HG03460 (cell line): ENCODE data around the gene MYLK3.
"Not testable (repeated sequence)": the region's sequence is repeated elsewhere in the genome, so short reads cannot be mapped to it uniquely, and the experiment has no call there.

ENCODE experiments used
- ATAC-seq: cut with Tn5 transposase; IDR thresholded peaks from one replicate; pipeline ENCODE4 v1.9.1; 2021; ENCODE audit not compliant: unreplicated experiment

Gene MYLK3

GRCh38 chr16:46690281-46691178 is 57.6 kb downstream of the MYLK3 start:
- ATAC-seq: no peak

- peak; percentile 68 for ATAC-seq
Measured at GRCh38 chr16:46689365-46690280, 58.5 kb downstream of the MYLK3 start, which contains the start of gene ORC6. Gene ORC6, plus strand, starts transcription at chr16:46689659. Its CDS starts 47 bp downstream, at chr16:46689706.

- ATAC-seq: peak; percentile 82
Measured at GRCh38 chr16:46688654-46689364, 59.3 kb downstream of the MYLK3 start, which contains the start of gene VPS35. Gene VPS35, minus strand, starts transcription at chr16:46689178. Its CDS starts 45 bp downstream, at chr16:46689133.

GRCh38 chr16:46688101-46688653 is 60.0 kb downstream of the MYLK3 start:
- ATAC-seq: no peak

GRCh38 chr16:46687486-46687885 is 60.7 kb downstream of the MYLK3 start:
- no peak for ATAC-seq

- no peak for ATAC-seq
Measured at GRCh38 chr16:46686815-46687473, 61.2 kb downstream of the MYLK3 start.

GRCh38 chr16:46681867-46682266 is 66.3 kb downstream of the MYLK3 start:
- ATAC-seq: not testable (repeated sequence)

GRCh38 chr16:46677943-46678342 is 70.2 kb downstream of the MYLK3 start:
- ATAC-seq: not testable (repeated sequence)

- ATAC-seq: peak; percentile 83
Measured at GRCh38 chr16:46673320-46674013, 74.7 kb downstream of the MYLK3 start.

- no peak for ATAC-seq
Measured at GRCh38 chr16:46662123-46662522, 86.0 kb downstream of the MYLK3 start.

- ATAC-seq: peak; percentile 96
Measured at GRCh38 chr16:46658925-46659324, 89.2 kb downstream of the MYLK3 start.
